CD14-positive monocyte (primary cell): ENCODE data around the gene TM9SF3. TPM values are rescaled to one million over a fixed set of nuclear protein-coding genes. Genes with fewer than 3 reads are reported as not detected.

Experiments
- DNase-seq, 3 donors: peaks; one replicate each; pipeline ENCODE4 v3.0.0-alpha.2; 2011 to 2022
- H2AFZ ChIP-seq: 2 replicates; pipeline ENCODE4 v1.6.0; 2012; ENCODE audit warnings: mild to moderate bottlenecking, low read depth, low read length, inconsistent platforms; ENCODE audit not compliant: insufficient read depth, poor library complexity, severe bottlenecking
- H3K27ac ChIP-seq, 2 donors: 1 replicate in 1 of 2; 2 replicates in 1 of 2; pipeline ENCODE4 v1.5.1; 2012 to 2013; ENCODE audit warnings: low read length in 2 of 2, control low read depth in 1 of 2, inconsistent platforms in 1 of 2, low read depth in 1 of 2, mild to moderate bottlenecking in 1 of 2
- H3K27me3 ChIP-seq, 2 donors: one replicate each; pipeline versions ENCODE4 v1.6.0 to v1.6.1; 2011 to 2013; ENCODE audit warnings: low read length in 2 of 2; ENCODE audit not compliant: control insufficient read depth in 2 of 2, insufficient read depth in 2 of 2
- H3K36me3 ChIP-seq, 2 donors: replicated peaks in 1 of 2; 1 replicate in 1 of 2; 2 replicates in 1 of 2; pipeline versions ENCODE4 v1.5.1 to v1.6.1; 2012 to 2013; ENCODE audit warnings: low read length in 2 of 2, control low read depth in 1 of 2, inconsistent platforms in 1 of 2, mild to moderate bottlenecking in 1 of 2; ENCODE audit not compliant: insufficient read depth in 2 of 2, control insufficient read depth in 1 of 2
- H3K4me1 ChIP-seq, 2 donors: 1 replicate in 1 of 2; 2 replicates in 1 of 2; pipeline versions ENCODE4 v1.5.1 to v1.6.1; 2012 to 2013; ENCODE audit warnings: low read length in 2 of 2, control low read depth in 1 of 2, inconsistent platforms in 1 of 2, mild to moderate bottlenecking in 1 of 2, moderate library complexity in 1 of 2; ENCODE audit not compliant: insufficient read depth in 2 of 2, control insufficient read depth in 1 of 2
- H3K4me2 ChIP-seq: replicated peaks from 2 replicates; pipeline ENCODE3; 2012; ENCODE audit warnings: low read length, moderate library complexity, mild to moderate bottlenecking; ENCODE audit not compliant: poor library complexity, severe bottlenecking; ENCODE audit errors: extremely low read depth
- H3K4me3 ChIP-seq, 3 experiments: fragments of 200-600 bp in 1 of 3; sonication (generic) in 1 of 3; replicated peaks in 1 of 3; 1 replicate in 2 of 3; 2 replicates in 1 of 3; pipeline ENCODE4 v1.5.1; 2011 to 2013; ENCODE audit warnings: low read length in 3 of 3, mild to moderate bottlenecking in 3 of 3, control low read depth in 2 of 3, low read depth in 2 of 3, inconsistent platforms in 1 of 3, moderate library complexity in 1 of 3
- H3K79me2 ChIP-seq: 2 replicates; pipeline ENCODE4 v1.6.0; 2012; ENCODE audit warnings: mild to moderate bottlenecking, control low read depth, inconsistent platforms, low read length, moderate library complexity; ENCODE audit not compliant: insufficient read depth
- H3K9ac ChIP-seq: 2 replicates; pipeline ENCODE4 v1.6.0; 2017; ENCODE audit warnings: low read length, mild to moderate bottlenecking; ENCODE audit not compliant: insufficient read depth, poor library complexity, severe bottlenecking
- H3K9me3 ChIP-seq, 2 donors: replicated peaks in 1 of 2; 1 replicate in 1 of 2; 2 replicates in 1 of 2; pipeline versions ENCODE4 v1.5.1 to v1.6.1; 2012 to 2013; ENCODE audit warnings: low read length in 2 of 2, control low read depth in 1 of 2; ENCODE audit not compliant: control insufficient read depth in 1 of 2, insufficient read depth in 1 of 2
- H4K20me1 ChIP-seq: 2 replicates; pipeline ENCODE4 v1.6.0; 2012; ENCODE audit warnings: mild to moderate bottlenecking, low read length, control low read depth, moderate library complexity; ENCODE audit not compliant: insufficient read depth
- H3K27ac Mint-ChIP-seq, 7 donors: one replicate each; pipeline ENCODE4 v1.8.0; 2020; ENCODE audit warnings: mild to moderate bottlenecking in 7 of 7, mixed read lengths in 7 of 7, moderate library complexity in 6 of 7, inconsistent platforms in 2 of 7
- H3K27me3 Mint-ChIP-seq, 3 donors: one replicate each; pipeline ENCODE4 v1.8.0; 2021 to 2022; ENCODE audit warnings: low read depth in 3 of 3, mild to moderate bottlenecking in 3 of 3, mixed read lengths in 3 of 3, moderate library complexity in 3 of 3, inconsistent platforms in 1 of 3
- H3K36me3 Mint-ChIP-seq, 2 donors: one replicate each; pipeline ENCODE4 v1.8.0; 2020; ENCODE audit warnings: mixed read lengths in 2 of 2, inconsistent platforms in 1 of 2, mild to moderate bottlenecking in 1 of 2
- H3K4me1 Mint-ChIP-seq: one replicate; pipeline ENCODE4 v1.8.0; 2020; ENCODE audit warnings: mild to moderate bottlenecking, mixed read lengths
- H3K4me3 Mint-ChIP-seq, 2 donors: one replicate each; pipeline ENCODE4 v1.8.0; 2020; ENCODE audit warnings: mild to moderate bottlenecking in 2 of 2, mixed read lengths in 2 of 2, moderate library complexity in 1 of 2
- H3K9me3 Mint-ChIP-seq, 7 donors: one replicate each; pipeline ENCODE4 v1.8.0; 2020 to 2022; ENCODE audit warnings: mixed read lengths in 7 of 7, mild to moderate bottlenecking in 6 of 7, moderate library complexity in 6 of 7, inconsistent platforms in 2 of 7
- CTCF ChIP-seq: fragments of 200-600 bp; IDR thresholded peaks from one replicate; pipeline ENCODE4 v1.8.0; 2022; ENCODE audit warnings: antibody characterized with exemption, mild to moderate bottlenecking
- WGBS: methylation state at CpG from one replicate; pipeline ENCODE4 v1.1.5; 2013; ENCODE audit warnings: missing lambda C conversion rate; ENCODE audit not compliant: insufficient coverage; 5-methylcytosine and 5-hydroxymethylcytosine counted together
- intact Hi-C, 2 donors: fragments of 100-400 bp; cut with micrococcal nuclease; formaldehyde crosslinking; loops; one replicate each; pipeline versions ENCODE4 v1.15.0 to v1.15.1; 2023
- polyA plus RNA-seq, 3 donors: library from polyadenylated mRNA; depleted of rRNA in 1 of 3; unstranded in 2 of 3; stranded (reverse) in 1 of 3; fragments of 300-500 nt in 2 of 3; fragments of >200 nt in 1 of 3; fragmentation: Illumina TruSeq in 2 of 3; gene quantifications; 1 replicate in 2 of 3; 2 replicates in 1 of 3; pipeline ENCODE4 v1.2.3, GENCODE V29; 2012 to 2021

Gene TM9SF3
- polyA plus RNA-seq, 3 donors = 23.9 to 67.1 (median 59.9) TPM

- H3K79me2 ChIP-seq = peaks cover 22% of the 10 kb centered on the region
- no peak overlapping the region for H3K4me3 ChIP-seq
- no peaks in the 10 kb centered on the region for H3K27me3 ChIP-seq
- H3K9me3 Mint-ChIP-seq = no peaks in the 10 kb centered on the region
- TF ChIP-seq CTCF = no peak
- no peak overlapping the region for H3K4me3 Mint-ChIP-seq
- WGBS = no CpG with 5 or more reads among the region's 1 CpG
- no peaks in the 10 kb centered on the region for H3K9me3 ChIP-seq
- no peak overlapping the region for H3K27ac Mint-ChIP-seq
- no peak overlapping the region for H3K4me2 ChIP-seq
- H3K27ac ChIP-seq = no peak overlapping the region
- DNase-seq = no peak
- H3K27me3 Mint-ChIP-seq = peaks cover 0 to 2% (median 0%) of the 10 kb centered on the region in 3 donors
- peaks cover 45 to 58% of the 10 kb centered on the region in 2 donors for H3K36me3 Mint-ChIP-seq
- H3K4me1 ChIP-seq = no peaks in the 10 kb centered on the region
- peaks cover 55 to 92% of the 10 kb centered on the region in 2 donors for H3K36me3 ChIP-seq
- H4K20me1 ChIP-seq = peaks cover 69% of the 10 kb centered on the region
- no peak overlapping the region for H2AFZ ChIP-seq
- H3K4me1 Mint-ChIP-seq = peaks cover 3% of the 10 kb centered on the region
- no peak overlapping the region for H3K9ac ChIP-seq
- intact Hi-C loops = no loop called here
Measured at GRCh38 chr10:96532523-96532922, 54.3 kb downstream of the TM9SF3 start.

- Mint-ChIP-seq H3K4me3 (no peak overlapping the region), H3K27me3 (no peaks in the 10 kb centered on the region), H3K27ac (no peak overlapping the region), H3K36me3 (peaks cover 67 to 73% of the 10 kb centered on the region in 2 donors), H3K4me1 (no peaks in the 10 kb centered on the region), H3K9me3 (no peaks in the 10 kb centered on the region)
- H2AFZ ChIP-seq = no peak overlapping the region
- no peak for TF ChIP-seq CTCF
- no peak overlapping the region for H3K27ac ChIP-seq
- peaks cover 45% of the 10 kb centered on the region for H4K20me1 ChIP-seq
- no peaks in the 10 kb centered on the region for H3K27me3 ChIP-seq
- no peak overlapping the region for H3K4me3 ChIP-seq
- H3K36me3 ChIP-seq = peaks cover 79 to 98% of the 10 kb centered on the region in 2 donors
- no peak overlapping the region for H3K4me2 ChIP-seq
- H3K9ac ChIP-seq = no peak overlapping the region
- H3K9me3 ChIP-seq = no peaks in the 10 kb centered on the region
- intact Hi-C loops = no loop called here
- WGBS = no CpG with 5 or more reads among the region's 6 CpGs
- peaks cover 2% of the 10 kb centered on the region for H3K79me2 ChIP-seq
- no peaks in the 10 kb centered on the region for H3K4me1 ChIP-seq
- DNase-seq = no peak
Measured at GRCh38 chr10:96529634-96530279, 57.1 kb downstream of the TM9SF3 start.
